Measurements from ENCODE around the gene CLASP1.

CLASP1 gene

GRCh38 chr2:121534007-121534406 lies 115.3 kb downstream of the CLASP1 start:
- DNase-seq, result no peak

GRCh38 chr2:121532894-121533293 lies 116.4 kb downstream of the CLASP1 start:
- no peak for DNase-seq

GRCh38 chr2:121532347-121532766 lies 116.9 kb downstream of the CLASP1 start:
- no peak for DNase-seq

GRCh38 chr2:121530212-121530705 lies 119.0 kb downstream of the CLASP1 start:
- peak; percentile 83 to 86 for DNase-seq

GRCh38 chr2:121529439-121530211 lies 119.6 kb downstream of the CLASP1 start:
- no peak for DNase-seq

- no peak for DNase-seq
These were observed 122.1 kb downstream of the CLASP1 start for GRCh38 chr2:121527009-121527682.

- DNase-seq, result no peak
These were observed 124.4 kb downstream of the CLASP1 start for GRCh38 chr2:121524685-121525425.

- no peak for DNase-seq
These were observed 127.9 kb downstream of the CLASP1 start for GRCh38 chr2:121521359-121521758.

GRCh38 chr2:121520641-121520994 lies 128.6 kb downstream of the CLASP1 start:
- DNase-seq, result no peak

GRCh38 chr2:121519732-121520640 lies 129.3 kb downstream of the CLASP1 start:
- no peak for DNase-seq

- no peak for DNase-seq
These were observed 130.1 kb downstream of the CLASP1 start for GRCh38 chr2:121519153-121519552.

GRCh38 chr2:121513597-121514333 lies 135.5 kb downstream of the CLASP1 start:
- DNase-seq, result no peak

GRCh38 chr2:121510857-121511256 lies 138.4 kb downstream of the CLASP1 start:
- no peak for DNase-seq

GRCh38 chr2:121506621-121507020 lies 142.6 kb downstream of the CLASP1 start:
- no peak for DNase-seq

- DNase-seq, result no peak
These were observed 143.2 kb downstream of the CLASP1 start for GRCh38 chr2:121505986-121506586.

GRCh38 chr2:121505005-121505404 lies 144.3 kb downstream of the CLASP1 start:
- no peak for DNase-seq

- DNase-seq, result no peak
These were observed 144.9 kb downstream of the CLASP1 start for GRCh38 chr2:121504316-121504715.

GRCh38 chr2:121502781-121503180 lies 146.5 kb downstream of the CLASP1 start:
- DNase-seq, result no peak

GRCh38 chr2:121502246-121502645 lies 147.0 kb downstream of the CLASP1 start:
- no peak for DNase-seq

- no peak for DNase-seq
These were observed 147.7 kb downstream of the CLASP1 start for GRCh38 chr2:121501554-121501953.

- no peak for DNase-seq
These were observed 148.2 kb downstream of the CLASP1 start for GRCh38 chr2:121501031-121501430.

Data from activated CD4-positive, alpha-beta T cell treated with anti-CD3 and anti-CD28 coated beads for 4 hours (primary cell).